SK-N-SH (cell line): ENCODE measurements around the gene DAB2. TPM values are rescaled to one million over a fixed set of nuclear protein-coding genes. Genes with fewer than 3 reads are reported as not detected.

Source experiments
- CTCF ChIA-PET: fragments of 300-600, 350-600 bp; formaldehyde crosslinking; extraction: SDS; loops from one replicate; lab custom pipeline; 2021; lab: Yijun Ruan, JAX
- POLR2A ChIA-PET: fragments of 350-600 bp; sonication (Branson Sonifier 250); formaldehyde crosslinking; extraction: SDS; loops from one replicate; lab custom pipeline; 2020; ENCODE audit warnings: antibody characterized with exemption, inconsistent platforms; lab: Yijun Ruan, JAX
- DNase-seq: peaks from one replicate; pipeline ENCODE4 v3.0.0; 2012
- H2AFZ ChIP-seq: fragments of 200-600 bp; sonication (generic); 2 replicates; pipeline ENCODE4 v1.8.1; 2016; ENCODE audit warnings: antibody characterized with exemption, mild to moderate bottlenecking, low read depth
- H3F3A ChIP-seq: fragments of 200-600 bp; sonication (generic); replicated peaks from 2 replicates; pipeline ENCODE3; 2016; ENCODE audit warnings: antibody characterized with exemption, mild to moderate bottlenecking; ENCODE audit not compliant: insufficient read depth
- H3K27ac ChIP-seq, 2 experiments: fragments of 200-500 bp in 1 of 2; fragments of 200-600 bp in 1 of 2; sonication (Bioruptor generic) in 1 of 2; sonication (generic), shearing (Covaris generic) in 1 of 2; 2 replicates each; pipeline versions ENCODE4 v1.5.1 to v1.6.1; 2014 to 2016; ENCODE audit warnings: low read depth in 2 of 2, inconsistent platforms in 1 of 2, low read length in 1 of 2, mild to moderate bottlenecking in 1 of 2, mixed read lengths in 1 of 2
- H3K27me3 ChIP-seq: fragments of 200-600 bp; sonication (generic), shearing (Covaris generic); 2 replicates; pipeline ENCODE4 v1.6.1; 2016; ENCODE audit warnings: mixed run types; ENCODE audit not compliant: insufficient read depth
- H3K36me3 ChIP-seq, 2 experiments: fragments of 200-500 bp in 1 of 2; fragments of 200-600 bp in 1 of 2; sonication (Bioruptor generic) in 1 of 2; sonication (generic) in 1 of 2; replicated peaks in 1 of 2; 2 replicates each; pipeline versions ENCODE3 to v1.5.1; 2014 to 2016; ENCODE audit warnings: low read length in 1 of 2, mild to moderate bottlenecking in 1 of 2; ENCODE audit not compliant: insufficient read depth in 2 of 2, control insufficient read depth in 1 of 2
- H3K4me1 ChIP-seq, 2 experiments: fragments of 200-500 bp in 1 of 2; fragments of 200-600 bp in 1 of 2; sonication (Bioruptor generic) in 1 of 2; sonication (generic), shearing (Covaris generic) in 1 of 2; 2 replicates each; pipeline versions ENCODE4 v1.5.1 to v1.6.1; 2014 to 2016; ENCODE audit warnings: low read depth in 1 of 2, low read length in 1 of 2, mixed run types in 1 of 2; ENCODE audit not compliant: insufficient read depth in 2 of 2, control insufficient read depth in 1 of 2
- H3K4me2 ChIP-seq: fragments of 200-600 bp; sonication (generic), shearing (Covaris generic); 2 replicates; pipeline ENCODE4 v1.6.1; 2017; ENCODE audit warnings: mixed run types
- H3K4me3 ChIP-seq, 2 experiments: fragments of 200-500 bp in 1 of 2; fragments of 200-600 bp in 1 of 2; sonication (Bioruptor generic) in 1 of 2; sonication (generic), shearing (Covaris generic) in 1 of 2; 2 replicates each; pipeline versions ENCODE4 v1.5.1 to v1.8.1; 2014 to 2016; ENCODE audit warnings: low read depth in 2 of 2, inconsistent platforms in 1 of 2, low read length in 1 of 2, mild to moderate bottlenecking in 1 of 2, mixed read lengths in 1 of 2, moderate library complexity in 1 of 2
- H3K79me2 ChIP-seq: fragments of 200-600 bp; sonication (generic); 2 replicates; pipeline ENCODE4 v1.8.1; 2017; ENCODE audit warnings: mild to moderate bottlenecking; ENCODE audit not compliant: insufficient read depth
- H3K9ac ChIP-seq: fragments of 200-600 bp; sonication (generic); 2 replicates; pipeline ENCODE4 v1.6.1; 2017; ENCODE audit warnings: mixed run types
- H3K9me2 ChIP-seq: fragments of 200-600 bp; sonication (generic); 2 replicates; pipeline ENCODE4 v1.6.1; 2017; ENCODE audit warnings: mixed run types
- H3K9me3 ChIP-seq: fragments of 200-600 bp; sonication (generic); 2 replicates; pipeline ENCODE4 v1.6.1; 2017; ENCODE audit warnings: mixed run types, mild to moderate bottlenecking, moderate library complexity
- H4K20me1 ChIP-seq: fragments of 200-600 bp; sonication (generic); 2 replicates; pipeline ENCODE4 v1.6.1; 2017; ENCODE audit warnings: mild to moderate bottlenecking, mixed run types; ENCODE audit not compliant: insufficient read depth
- CHD2 ChIP-seq: fragments of 150-350 bp; IDR thresholded peaks from 2 replicates; pipeline ENCODE4 v1.6.1; 2018; ENCODE audit warnings: low read length; ENCODE audit not compliant: partially characterized antibody
- ELF1 ChIP-seq: IDR thresholded peaks from 2 replicates; pipeline ENCODE4 v1.4.0; 2012
- EP300 ChIP-seq, 2 experiments: IDR thresholded peaks; 2 replicates each; pipeline versions ENCODE4 v1.4.0 to v1.6.1; 2012; ENCODE audit warnings: borderline replicate concordance in 1 of 2, low read depth in 1 of 2, low read length in 1 of 2
- EZH2phosphoT487 ChIP-seq: fragments of 200-600 bp; sonication (generic); IDR thresholded peaks from 2 replicates; pipeline ENCODE4 v1.6.1; 2017; ENCODE audit warnings: low read depth, mixed run types, mild to moderate bottlenecking, antibody characterized with exemption, moderate library complexity, borderline replicate concordance
- FOSL2 ChIP-seq: IDR thresholded peaks from 2 replicates; pipeline ENCODE4 v1.4.0; 2012; ENCODE audit warnings: low read depth, mild to moderate bottlenecking, moderate library complexity, borderline replicate concordance
- FOXM1 ChIP-seq: IDR thresholded peaks from 2 replicates; pipeline ENCODE4 v1.4.0; 2012; ENCODE audit warnings: low read depth, mild to moderate bottlenecking
- GABPA ChIP-seq: IDR thresholded peaks from 2 replicates; pipeline ENCODE4 v1.4.0; 2012; ENCODE audit warnings: low read depth, mild to moderate bottlenecking
- GATA2 ChIP-seq: sonication (generic); formaldehyde crosslinking; IDR thresholded peaks from 2 replicates; pipeline ENCODE4 v1.5.0; 2020; ENCODE audit warnings: mild to moderate bottlenecking, missing genetic modification reagents
- NFIC ChIP-seq: IDR thresholded peaks from 2 replicates; pipeline ENCODE4 v1.4.0; 2012; ENCODE audit warnings: borderline replicate concordance
- NRF1 ChIP-seq: IDR thresholded peaks from 2 replicates; pipeline ENCODE4 v1.6.1; 2012; ENCODE audit warnings: low read depth, mild to moderate bottlenecking, low read length
- RCOR1 ChIP-seq: fragments of 150-350 bp; IDR thresholded peaks from 2 replicates; pipeline ENCODE4 v1.6.1; 2017; ENCODE audit warnings: antibody characterized with exemption, low read length
- RFX5 ChIP-seq: IDR thresholded peaks from 2 replicates; pipeline ENCODE4 v1.6.1; 2012; ENCODE audit warnings: mild to moderate bottlenecking, improper control_type of control experiment, low read length
- RXRA ChIP-seq: IDR thresholded peaks from 2 replicates; pipeline ENCODE4 v1.4.0; 2012; ENCODE audit warnings: low read depth, mild to moderate bottlenecking, borderline replicate concordance
- SIN3A ChIP-seq: IDR thresholded peaks from 2 replicates; pipeline ENCODE4 v1.6.1; 2012; ENCODE audit warnings: low read depth, mild to moderate bottlenecking, low read length, moderate library complexity, borderline replicate concordance
- TCF12 ChIP-seq: IDR thresholded peaks from 2 replicates; pipeline ENCODE4 v1.4.0; 2012
- TEAD4 ChIP-seq: IDR thresholded peaks from 2 replicates; pipeline ENCODE4 v1.4.0; 2012; ENCODE audit warnings: mild to moderate bottlenecking, borderline replicate concordance; ENCODE audit not compliant: insufficient read depth
- WGBS: methylation state at CpG from one replicate; pipeline ENCODE4 v1.1.6; 2017; ENCODE audit warnings: low lambda C conversion rate; 5-methylcytosine and 5-hydroxymethylcytosine counted together
- polyA plus RNA-seq, 3 experiments: library from polyadenylated mRNA; depleted of rRNA; stranded (reverse); fragments of >200 nt; gene quantifications; 2 replicates each; pipeline ENCODE4 v1.2.3, GENCODE V29; 2012
- TF ChIP-seq, protein P1 (sequence below): IDR thresholded peaks from 2 replicates; pipeline ENCODE4 v1.6.1; 2012; ENCODE audit warnings: mild to moderate bottlenecking, low read depth, low read length, moderate library complexity
- TF ChIP-seq, protein P2 (sequence below): IDR thresholded peaks from 2 replicates; pipeline ENCODE4 v1.4.0; 2012; ENCODE audit warnings: low read depth, borderline replicate concordance

DAB2 gene
- polyA plus RNA-seq, 1 of the 3 experiments (the other 2 are of a cell fraction) = 23.7 TPM

DNA sequence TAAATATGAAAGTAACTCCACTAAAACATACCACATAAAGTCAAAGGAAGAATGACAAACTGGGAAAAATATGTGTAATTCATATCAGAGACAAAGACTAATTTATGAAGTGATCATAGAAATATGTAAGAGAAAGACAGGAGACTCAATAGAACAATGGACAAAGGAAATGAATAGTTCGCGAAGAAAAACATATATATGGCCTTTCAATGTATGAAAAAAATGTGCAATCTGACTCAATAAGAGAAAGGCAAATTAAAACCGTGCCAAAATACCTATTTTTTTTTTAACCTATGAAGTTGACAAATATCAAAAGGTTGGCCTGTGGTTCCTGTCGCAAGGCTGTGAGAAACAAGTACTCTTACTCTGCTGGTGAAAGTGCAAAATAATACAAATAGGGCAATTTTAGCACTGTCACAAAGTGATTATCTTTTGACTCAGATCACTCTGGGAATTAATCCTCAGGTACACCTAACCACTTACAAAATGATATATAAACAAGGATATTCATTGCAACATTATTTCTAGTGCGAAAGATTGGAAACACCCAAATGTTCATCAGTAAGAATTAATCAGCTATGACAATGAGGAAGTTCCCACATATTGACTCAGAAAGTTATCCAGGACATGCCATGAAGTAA, 64.2 kb downstream of the DAB2 start (continued):
- peak; percentile 2; the same call in 1 of the 2 replicates for TF ChIP-seq FOSL2
- TF ChIP-seq TEAD4 = 0 out of 2 replicates have a peak, but pooled peaks have one; percentile 29
- no peak for TF ChIP-seq GABPA
- TF ChIP-seq RCOR1 = no peak
- no peak for TF ChIP-seq NRF1
- TF ChIP-seq FOXM1 = no peak
- no peak for TF ChIP-seq EZH2phosphoT487
- TF ChIP-seq, protein P1, sequence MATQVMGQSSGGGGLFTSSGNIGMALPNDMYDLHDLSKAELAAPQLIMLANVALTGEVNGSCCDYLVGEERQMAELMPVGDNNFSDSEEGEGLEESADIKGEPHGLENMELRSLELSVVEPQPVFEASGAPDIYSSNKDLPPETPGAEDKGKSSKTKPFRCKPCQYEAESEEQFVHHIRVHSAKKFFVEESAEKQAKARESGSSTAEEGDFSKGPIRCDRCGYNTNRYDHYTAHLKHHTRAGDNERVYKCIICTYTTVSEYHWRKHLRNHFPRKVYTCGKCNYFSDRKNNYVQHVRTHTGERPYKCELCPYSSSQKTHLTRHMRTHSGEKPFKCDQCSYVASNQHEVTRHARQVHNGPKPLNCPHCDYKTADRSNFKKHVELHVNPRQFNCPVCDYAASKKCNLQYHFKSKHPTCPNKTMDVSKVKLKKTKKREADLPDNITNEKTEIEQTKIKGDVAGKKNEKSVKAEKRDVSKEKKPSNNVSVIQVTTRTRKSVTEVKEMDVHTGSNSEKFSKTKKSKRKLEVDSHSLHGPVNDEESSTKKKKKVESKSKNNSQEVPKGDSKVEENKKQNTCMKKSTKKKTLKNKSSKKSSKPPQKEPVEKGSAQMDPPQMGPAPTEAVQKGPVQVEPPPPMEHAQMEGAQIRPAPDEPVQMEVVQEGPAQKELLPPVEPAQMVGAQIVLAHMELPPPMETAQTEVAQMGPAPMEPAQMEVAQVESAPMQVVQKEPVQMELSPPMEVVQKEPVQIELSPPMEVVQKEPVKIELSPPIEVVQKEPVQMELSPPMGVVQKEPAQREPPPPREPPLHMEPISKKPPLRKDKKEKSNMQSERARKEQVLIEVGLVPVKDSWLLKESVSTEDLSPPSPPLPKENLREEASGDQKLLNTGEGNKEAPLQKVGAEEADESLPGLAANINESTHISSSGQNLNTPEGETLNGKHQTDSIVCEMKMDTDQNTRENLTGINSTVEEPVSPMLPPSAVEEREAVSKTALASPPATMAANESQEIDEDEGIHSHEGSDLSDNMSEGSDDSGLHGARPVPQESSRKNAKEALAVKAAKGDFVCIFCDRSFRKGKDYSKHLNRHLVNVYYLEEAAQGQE = no peak
- no peak for TF ChIP-seq RFX5
- TF ChIP-seq, protein P2, sequence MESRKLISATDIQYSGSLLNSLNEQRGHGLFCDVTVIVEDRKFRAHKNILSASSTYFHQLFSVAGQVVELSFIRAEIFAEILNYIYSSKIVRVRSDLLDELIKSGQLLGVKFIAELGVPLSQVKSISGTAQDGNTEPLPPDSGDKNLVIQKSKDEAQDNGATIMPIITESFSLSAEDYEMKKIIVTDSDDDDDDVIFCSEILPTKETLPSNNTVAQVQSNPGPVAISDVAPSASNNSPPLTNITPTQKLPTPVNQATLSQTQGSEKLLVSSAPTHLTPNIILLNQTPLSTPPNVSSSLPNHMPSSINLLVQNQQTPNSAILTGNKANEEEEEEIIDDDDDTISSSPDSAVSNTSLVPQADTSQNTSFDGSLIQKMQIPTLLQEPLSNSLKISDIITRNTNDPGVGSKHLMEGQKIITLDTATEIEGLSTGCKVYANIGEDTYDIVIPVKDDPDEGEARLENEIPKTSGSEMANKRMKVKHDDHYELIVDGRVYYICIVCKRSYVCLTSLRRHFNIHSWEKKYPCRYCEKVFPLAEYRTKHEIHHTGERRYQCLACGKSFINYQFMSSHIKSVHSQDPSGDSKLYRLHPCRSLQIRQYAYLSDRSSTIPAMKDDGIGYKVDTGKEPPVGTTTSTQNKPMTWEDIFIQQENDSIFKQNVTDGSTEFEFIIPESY = no peak
- no peak for TF ChIP-seq NFIC
- no peak for TF ChIP-seq CHD2
- no peak for TF ChIP-seq RXRA

- 18% methylated on average over 3 of the region's 3 CpGs for WGBS
- POLR2A ChIA-PET = no interaction called here
- CTCF ChIA-PET = interaction anchor here (1.0 kb wide), 1 partner anchor 20 kb away, joined by 5 read pairs; no protein-coding TSS in a partner anchor
Measured at GRCh38 chr5:39356263-39356662, 68.5 kb downstream of the DAB2 start.

More at GRCh38 chr5:39356263-39356662, 68.5 kb downstream of the DAB2 start:
- H3K36me3 ChIP-seq = no peaks in the 10 kb centered on the region
- no peak overlapping the region for H2AFZ ChIP-seq
- H3K9ac ChIP-seq = no peak overlapping the region
- TF ChIP-seq SIN3A = no peak
- TF ChIP-seq, protein P1 = no peak
- TF ChIP-seq ELF1 = no peak
- TF ChIP-seq RXRA = no peak
- TF ChIP-seq RFX5 = no peak
- no peak for TF ChIP-seq TCF12
- no peak for TF ChIP-seq TEAD4
- no peak for TF ChIP-seq GATA2 (CRISPR knock-in tag)
- no peak for TF ChIP-seq EP300 (IDR thresholded peaks at IDR 0.05; ENCODE audit: borderline replicate concordance in 1 of 2, low read depth in 1 of 2, low read length in 1 of 2)
- no peaks in the 10 kb centered on the region for H3K79me2 ChIP-seq
- DNase-seq = no peak
- H3K27me3 ChIP-seq = no peaks in the 10 kb centered on the region
- H3F3A ChIP-seq = peaks cover 10% of the 10 kb centered on the region
- H3K9me2 ChIP-seq = no peaks in the 10 kb centered on the region
- no peak overlapping the region for H3K4me2 ChIP-seq
- no peak overlapping the region for H3K4me3 ChIP-seq
- H3K4me1 ChIP-seq = peaks cover 0 to 4% of the 10 kb centered on the region in 2 experiments; a peak in 1 of 4 replicates
- H4K20me1 ChIP-seq = no peaks in the 10 kb centered on the region
- no peak overlapping the region for H3K27ac ChIP-seq
- H3K9me3 ChIP-seq = no peaks in the 10 kb centered on the region
